ENCODE data around the gene TCN1. TPM values are rescaled to one million over a fixed set of nuclear protein-coding genes. Genes with fewer than 3 reads are reported as not detected.

TCN1 gene
- total RNA-seq, 4 donors from 2014 or later, result not detected

- no peak for DNase-seq (ENCODE audit: low spot score in 2 of 2)
- WGBS, 2 donors, result 83 to 85% methylated on average over 3 of the region's 3 CpGs
- Histone ChIP-seq H3K36me3 (no peaks in the 10 kb centered on the region), H3K27me3 (no peaks in the 10 kb centered on the region), H3K27ac (no peak overlapping the region), H3K4me3 (no peak overlapping the region), H3K4me1 (no peaks in the 10 kb centered on the region), H3K9me3 (no peaks in the 10 kb centered on the region)
- TF ChIP-seq CTCF (IDR thresholded peaks at IDR 0.05) (no peak), POLR2A (IDR thresholded peaks at IDR 0.05) (no peak), EP300 (IDR thresholded peaks at IDR 0.05) (no peak)
Observed at GRCh38 chr11:59847626-59848025, 18.7 kb downstream of the TCN1 start.

- WGBS, 2 donors, result 65 to 66% methylated on average over 5 of the region's 5 CpGs
- Histone ChIP-seq H3K27me3 (no peaks in the 10 kb centered on the region), H3K4me3 (no peak overlapping the region), H3K36me3 (no peaks in the 10 kb centered on the region), H3K27ac (no peak overlapping the region), H3K9me3 (no peaks in the 10 kb centered on the region), H3K4me1 (no peaks in the 10 kb centered on the region)
- TF ChIP-seq POLR2A (IDR thresholded peaks at IDR 0.05) (no peak), CTCF (IDR thresholded peaks at IDR 0.05) (no peak), EP300 (IDR thresholded peaks at IDR 0.05) (no peak)
- DNase-seq (ENCODE audit: low spot score in 2 of 2), result no peak
Observed at GRCh38 chr11:59846556-59846955, 19.7 kb downstream of the TCN1 start.

- no peak for DNase-seq (ENCODE audit: low spot score in 2 of 2)
- Histone ChIP-seq H3K9me3 (no peaks in the 10 kb centered on the region), H3K4me3 (no peak within 1 kb of the TSS), H3K36me3 (no peaks in the 10 kb centered on the region), H3K27ac (no peak within 1 kb of the TSS), H3K27me3 (no peaks in the 10 kb centered on the region), H3K4me1 (no peaks in the 10 kb centered on the region)
- TF ChIP-seq POLR2A (IDR thresholded peaks at IDR 0.05) (no peak), EP300 (IDR thresholded peaks at IDR 0.05) (no peak), CTCF (IDR thresholded peaks at IDR 0.05) (no peak)
- 79 to 81% methylated on average over 4 of the region's 4 CpGs for WGBS, 2 donors
Observed at GRCh38 chr11:59845399-59845798, 20.9 kb downstream of the TCN1 start, which contains the start of gene CBLIF. Gene CBLIF (minus strand): TSS chr11:59845499. CDS start chr11:59845453, 46 bp downstream.

- DNase-seq (ENCODE audit: low spot score in 2 of 2), result no peak
- Histone ChIP-seq H3K27me3 (no peaks in the 10 kb centered on the region), H3K4me3 (no peak overlapping the region), H3K27ac (no peak overlapping the region), H3K4me1 (no peaks in the 10 kb centered on the region), H3K36me3 (no peaks in the 10 kb centered on the region), H3K9me3 (no peaks in the 10 kb centered on the region)
- 58 to 62% methylated on average over 12 of the region's 12 CpGs for WGBS, 2 donors
- TF ChIP-seq POLR2A (IDR thresholded peaks at IDR 0.05) (no peak), EP300 (IDR thresholded peaks at IDR 0.05) (no peak), CTCF (IDR thresholded peaks at IDR 0.05) (no peak)
Observed at GRCh38 chr11:59842316-59842715, 24.0 kb downstream of the TCN1 start.

GRCh38 chr11:59841514-59841913, 24.8 kb downstream of the TCN1 start:
- TF ChIP-seq EP300 (IDR thresholded peaks at IDR 0.05), result no peak
- TF ChIP-seq CTCF (IDR thresholded peaks at IDR 0.05), result no peak
- TF ChIP-seq POLR2A (IDR thresholded peaks at IDR 0.05), result no peak
- no peaks in the 10 kb centered on the region for H3K36me3 ChIP-seq
- no peak overlapping the region for H3K27ac ChIP-seq
- no peak for DNase-seq (ENCODE audit: low spot score in 2 of 2)
- H3K4me1 ChIP-seq, result no peaks in the 10 kb centered on the region
- no peaks in the 10 kb centered on the region for H3K9me3 ChIP-seq
- H3K27me3 ChIP-seq, result no peaks in the 10 kb centered on the region
- no peak overlapping the region for H3K4me3 ChIP-seq
- 83 to 88% methylated on average over 2 of the region's 2 CpGs for WGBS, 2 donors
